Activated T-cell treated with anti-CD3 and anti-CD28 coated beads for 48 hours (primary cell): ENCODE data around the gene DGLUCY.
"Not testable (repeated sequence)": the region's sequence is repeated elsewhere in the genome, so short reads cannot be mapped to it uniquely, and the experiment has no call there.

Experiments used
- DNase-seq: peaks from one replicate; pipeline ENCODE4 v3.0.0-alpha.2; 2020; ENCODE audit warnings: low read depth

DGLUCY gene

GRCh38 chr14:91139776-91140175 lies 25.9 kb downstream of the DGLUCY start:
- DNase-seq, result no peak

DNA sequence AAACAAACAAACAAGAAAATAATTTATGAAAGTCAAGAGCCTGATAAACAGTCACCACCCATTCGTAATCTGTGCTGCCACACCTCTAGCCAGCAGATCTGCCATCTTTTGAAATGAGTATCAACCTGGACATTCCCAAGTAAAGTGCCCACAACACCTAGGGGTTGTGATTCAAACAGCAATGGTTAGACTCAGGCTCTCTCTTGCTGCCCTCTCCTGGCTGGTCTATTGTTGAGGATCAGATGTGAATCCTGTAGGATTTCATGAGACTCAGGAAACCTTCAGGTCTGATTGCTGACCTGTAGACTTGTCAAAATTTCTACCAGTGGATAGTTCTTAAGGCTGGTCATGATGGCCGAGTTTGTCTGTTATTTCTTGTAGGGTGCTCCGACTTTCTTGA lies 26.8 kb downstream of the DGLUCY start:
- DNase-seq, result no peak

DNA sequence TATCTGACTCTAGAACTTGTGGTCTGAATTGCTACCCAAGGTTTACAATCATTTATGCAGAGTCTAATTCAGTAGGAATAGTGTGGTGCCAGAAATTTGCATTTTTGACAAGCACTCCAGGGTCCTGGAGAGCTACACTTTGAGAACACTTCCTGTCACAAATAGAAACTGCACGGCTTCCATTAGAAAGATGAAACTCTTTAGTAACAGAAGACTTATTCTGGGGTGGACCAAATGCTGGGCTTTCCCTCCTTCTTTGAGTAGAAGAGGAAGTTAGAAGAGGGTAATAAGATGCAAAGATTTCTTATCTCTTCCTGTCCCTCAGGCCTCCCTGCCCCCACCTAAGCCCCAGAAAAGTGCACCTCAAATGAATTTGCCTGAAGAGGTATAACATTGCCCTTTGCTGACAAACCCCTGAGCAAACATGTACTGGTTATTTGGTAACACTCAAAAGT lies 28.4 kb downstream of the DGLUCY start:
- DNase-seq, result no peak

DNA sequence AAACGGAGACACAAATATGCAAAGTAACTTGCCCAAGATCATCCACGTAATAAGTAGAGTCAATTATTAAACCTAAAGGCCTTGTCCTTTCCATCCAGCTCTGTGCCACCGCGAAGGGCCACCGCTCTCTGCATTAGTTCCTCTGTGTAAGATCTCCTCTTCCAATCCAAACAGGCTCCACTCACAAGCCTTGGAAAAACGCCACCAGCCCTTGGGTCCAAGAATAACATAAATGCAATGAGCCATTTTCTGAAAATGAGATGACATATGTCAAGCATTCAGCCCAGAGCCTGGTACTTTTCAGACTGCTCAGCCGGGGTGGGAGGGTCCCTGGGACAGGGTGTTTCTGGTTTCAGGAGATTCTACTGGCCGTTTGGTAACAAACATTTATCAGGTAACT lies 30.0 kb downstream of the DGLUCY start:
- DNase-seq, result no peak

DNA sequence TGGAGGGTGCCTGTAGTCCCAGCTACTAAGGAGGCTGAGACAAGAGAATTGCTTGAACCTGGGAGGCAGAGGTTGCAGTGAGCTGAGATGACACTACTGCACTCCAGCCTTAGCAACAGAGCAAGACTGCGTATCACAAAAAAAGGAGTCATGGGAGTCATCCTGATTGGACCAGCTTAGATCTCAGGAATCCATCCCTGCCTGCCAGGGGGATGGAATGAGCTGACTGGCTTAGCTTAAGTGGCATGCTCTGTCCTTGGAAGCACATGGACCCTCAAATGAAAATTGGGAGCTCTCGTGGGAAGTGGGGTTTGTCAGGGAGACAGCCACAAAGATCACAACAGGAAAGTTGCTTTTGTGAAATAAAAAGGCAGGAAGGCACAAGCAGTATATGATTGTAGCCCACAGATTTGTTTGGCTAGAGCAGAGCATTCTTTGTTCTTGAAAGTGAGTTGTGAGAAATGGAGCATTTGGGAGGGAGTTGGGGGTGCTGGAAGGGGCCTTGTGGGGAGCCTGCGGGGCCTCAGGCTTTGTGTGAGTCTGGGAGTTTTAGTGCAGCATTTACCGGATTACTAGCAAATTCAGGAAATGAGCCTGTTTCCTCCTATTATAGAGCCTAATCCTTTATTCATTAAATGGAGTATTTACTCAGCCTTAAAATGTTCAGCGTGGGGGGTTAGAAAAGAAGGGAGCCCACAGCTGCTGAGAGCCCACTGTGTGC lies 30.7 kb downstream of the DGLUCY start:
- no peak for DNase-seq

- DNase-seq, result no peak
Observed at GRCh38 chr14:91145391-91146160, 31.7 kb downstream of the DGLUCY start.

GRCh38 chr14:91146661-91147060 lies 32.8 kb downstream of the DGLUCY start:
- DNase-seq, result no peak

DNA sequence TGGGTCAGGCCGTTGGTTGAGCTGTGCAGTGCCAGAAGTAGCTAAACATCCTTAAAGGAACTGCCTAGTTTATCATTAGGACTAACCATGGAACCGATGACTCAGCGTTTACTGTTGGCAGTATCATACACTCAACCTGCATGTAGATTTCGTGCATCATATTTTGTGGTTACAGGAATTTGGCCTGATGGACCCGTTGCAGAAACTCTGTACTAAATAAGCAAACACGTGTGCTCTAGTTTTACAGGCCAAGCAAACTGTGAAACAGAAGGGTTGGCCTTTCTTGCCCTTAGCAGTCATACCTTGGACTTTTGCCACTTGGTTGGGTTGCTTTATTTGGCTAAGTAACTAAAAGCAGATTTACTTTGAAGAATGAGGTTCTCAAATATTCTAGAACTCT lies 35.6 kb downstream of the DGLUCY start:
- DNase-seq, result no peak

DNA sequence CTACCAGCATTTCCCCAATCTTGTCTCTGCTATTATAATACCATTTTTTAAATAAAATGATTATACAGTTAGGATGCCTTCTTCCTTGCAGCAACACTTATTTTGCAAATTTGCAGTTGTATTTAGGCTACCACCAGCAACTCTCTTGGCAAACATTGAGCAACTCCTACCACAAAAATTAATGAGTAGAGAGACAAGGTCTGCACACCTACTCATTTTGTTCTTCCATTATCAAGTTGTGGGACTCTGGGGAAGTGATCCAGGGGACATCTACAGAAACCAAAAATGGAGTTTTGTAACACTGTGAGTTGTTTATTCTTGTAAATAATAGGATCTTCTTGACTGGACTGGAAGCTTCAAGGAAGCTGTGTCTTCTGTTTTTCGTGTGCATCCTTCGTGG lies 38.6 kb downstream of the DGLUCY start:
- no peak for DNase-seq

- DNase-seq, result no peak
Observed at GRCh38 chr14:91153360-91153759, 39.5 kb downstream of the DGLUCY start.

- no peak for DNase-seq
Observed at GRCh38 chr14:91154851-91155625, 41.2 kb downstream of the DGLUCY start.

DNA sequence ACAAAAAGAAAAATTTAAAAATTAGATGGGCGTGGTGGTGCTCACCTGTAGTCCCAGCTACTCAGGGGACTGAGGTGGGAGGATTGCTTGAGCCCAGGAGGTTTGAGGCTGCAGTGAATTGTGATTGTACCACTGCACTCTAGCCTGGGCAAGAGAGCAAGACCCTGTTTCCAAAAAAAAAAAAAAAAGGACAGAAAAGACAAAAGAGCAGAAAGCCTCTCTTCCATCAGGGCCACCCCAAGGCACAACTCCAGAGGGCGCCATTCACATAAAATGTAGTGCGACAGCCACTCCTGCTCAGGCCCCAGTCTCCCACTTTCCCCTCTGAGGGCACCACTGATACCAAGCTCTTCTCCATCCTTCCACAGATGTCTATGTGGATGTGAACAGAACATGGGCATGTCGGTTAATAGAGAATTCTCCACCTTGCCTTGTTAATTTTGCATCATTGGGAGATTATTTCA lies 41.8 kb downstream of the DGLUCY start:
- DNase-seq, result no peak

- DNase-seq, result not testable (repeated sequence)
Observed at GRCh38 chr14:91156142-91156666, 42.3 kb downstream of the DGLUCY start.

GRCh38 chr14:91156877-91157276 lies 43.0 kb downstream of the DGLUCY start:
- not testable (repeated sequence) for DNase-seq

DNA sequence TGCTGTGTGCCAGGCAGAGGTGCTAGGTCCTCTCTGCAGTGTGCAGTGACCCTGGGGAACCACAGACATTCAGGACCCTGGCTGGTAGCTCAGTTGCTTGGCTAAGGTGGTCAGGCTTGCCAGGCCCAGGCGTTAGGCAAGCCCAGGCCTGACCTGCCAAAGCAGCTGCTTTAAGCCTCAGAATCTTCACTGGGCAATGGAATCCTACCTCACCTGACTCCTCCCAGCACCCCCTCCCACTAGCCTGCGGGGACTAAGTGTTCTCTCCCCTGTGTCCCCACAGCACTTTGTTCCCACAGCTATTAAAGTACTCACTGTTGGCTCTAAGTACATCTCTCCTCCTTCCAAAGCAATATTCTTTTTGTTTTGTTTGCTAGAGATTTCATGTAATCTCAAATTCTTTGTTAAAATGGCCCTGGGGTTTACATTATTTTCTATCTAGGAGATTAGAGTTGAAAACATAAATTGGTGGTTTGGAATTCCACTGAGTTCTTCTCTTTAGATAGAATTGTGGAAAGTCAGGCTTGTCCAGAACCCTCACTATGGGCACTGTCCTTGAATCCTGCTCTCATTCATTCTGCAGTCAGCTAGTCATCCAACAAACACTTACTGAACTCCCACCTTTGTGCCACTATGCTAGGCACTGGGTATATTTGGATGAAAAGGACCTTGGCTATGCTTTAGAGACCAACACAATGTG lies 44.4 kb downstream of the DGLUCY start:
- DNase-seq, result no peak

GRCh38 chr14:91159182-91159581 lies 45.3 kb downstream of the DGLUCY start:
- DNase-seq, result no peak

GRCh38 chr14:91159906-91160305 lies 46.0 kb downstream of the DGLUCY start:
- no peak for DNase-seq

GRCh38 chr14:91163316-91163715 lies 49.4 kb downstream of the DGLUCY start:
- DNase-seq, result no peak

DNA sequence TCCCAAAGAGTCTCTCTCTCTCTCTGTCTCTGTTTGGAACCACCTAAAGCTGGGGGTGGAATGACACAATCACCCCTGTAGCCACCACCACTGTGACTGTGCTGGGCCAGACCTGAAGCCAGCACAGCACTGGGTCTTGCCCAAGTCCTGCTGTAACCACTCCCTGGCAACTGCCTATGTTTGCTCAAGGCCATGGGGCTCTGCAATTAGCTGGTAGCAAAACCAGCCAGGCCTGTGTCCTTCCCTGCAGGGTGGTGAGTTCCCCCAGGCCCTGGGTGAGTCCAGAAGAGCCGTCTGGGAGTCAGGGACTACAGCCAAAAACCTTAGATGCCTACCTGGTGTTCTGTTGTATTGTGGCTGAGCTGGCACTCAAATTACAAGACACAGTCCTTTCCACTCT lies 50.8 kb downstream of the DGLUCY start:
- DNase-seq, result no peak

DNA sequence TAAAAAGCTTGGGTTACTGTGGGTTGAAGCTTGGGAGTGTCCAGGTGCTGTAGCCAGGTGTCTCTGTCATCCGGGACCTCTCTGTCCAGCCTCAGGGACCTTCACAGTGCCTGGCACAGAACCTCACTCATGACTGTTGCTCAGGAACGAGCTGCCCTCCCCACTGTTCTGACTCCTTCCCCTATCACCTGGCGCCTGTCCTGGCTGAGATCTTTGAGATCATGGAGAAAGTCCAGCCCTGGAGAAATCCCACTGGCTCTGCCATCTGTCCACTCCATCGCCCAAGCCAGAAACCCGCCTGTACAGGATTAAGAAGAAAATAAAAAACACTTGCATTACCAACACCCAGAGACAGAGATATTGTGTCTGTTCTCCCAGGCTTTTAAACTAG lies 53.5 kb downstream of the DGLUCY start:
- DNase-seq, result no peak

GRCh38 chr14:91169951-91170350 lies 56.1 kb downstream of the DGLUCY start:
- no peak for DNase-seq
